T-helper 17 cell (primary cell): ENCODE measurements around the gene SPEG. TPM values are rescaled to one million over a fixed set of nuclear protein-coding genes. Genes with fewer than 3 reads are reported as not detected.
A peak's percentile ranks its signal among the peaks of the same experiment; 100 is the strongest.

Source experiments
- ATAC-seq: fragments of 150-1000 bp; cut with Tn5 transposase; 2 replicates; pipeline ENCODE4 v1.10.0; 2021; ENCODE audit warnings: mild to moderate bottlenecking, moderate library complexity
- DNase-seq, 3 donors: peaks; one replicate each; pipeline versions ENCODE4 v3.0.0 to v3.0.0-alpha.2; 2020 to 2021
- H3K9me3 ChIP-seq: one replicate; pipeline ENCODE4 v1.7.0; 2013; ENCODE audit warnings: low read length, mild to moderate bottlenecking; ENCODE audit not compliant: control insufficient read depth, poor library complexity, severe bottlenecking
- H3K27ac Mint-ChIP-seq: one replicate; pipeline ENCODE4 v1.8.0; 2022; ENCODE audit warnings: mild to moderate bottlenecking, moderate library complexity, mixed read lengths
- H3K27me3 Mint-ChIP-seq: one replicate; pipeline ENCODE4 v1.8.0; 2022; ENCODE audit warnings: mixed read lengths
- H3K36me3 Mint-ChIP-seq: one replicate; pipeline ENCODE4 v1.8.0; 2022; ENCODE audit warnings: low read depth, mixed read lengths
- H3K4me1 Mint-ChIP-seq: one replicate; pipeline ENCODE4 v1.8.0; 2022; ENCODE audit warnings: mild to moderate bottlenecking, mixed read lengths
- H3K4me3 Mint-ChIP-seq: one replicate; pipeline ENCODE4 v1.8.0; 2022; ENCODE audit warnings: mild to moderate bottlenecking, moderate library complexity, mixed read lengths
- total RNA-seq, 4 donors: library from RNA in 2 of 4; stranded (reverse) in 2 of 4; gene quantifications; one replicate each; pipeline ENCODE4 v1.2.3 and lab custom pipeline; 2022 to 2026

The SPEG gene
- total RNA-seq, 2 donors from 2014 or later, result 7.3 to 8.4 TPM

GRCh38 chr2:219480004-219480403 lies 45.4 kb downstream of the SPEG start:
- no peak overlapping the region for H3K4me3 Mint-ChIP-seq
- H3K36me3 Mint-ChIP-seq, result no peaks in the 10 kb centered on the region
- no peak for ATAC-seq
- H3K4me1 Mint-ChIP-seq, result peaks cover 7% of the 10 kb centered on the region
- no peaks in the 10 kb centered on the region for H3K9me3 ChIP-seq
- H3K27ac Mint-ChIP-seq, result no peak overlapping the region
- peaks cover 39% of the 10 kb centered on the region for H3K27me3 Mint-ChIP-seq
- DNase-seq, result no peak

GRCh38 chr2:219482674-219483405 lies 48.2 kb downstream of the SPEG start:
- H3K9me3 ChIP-seq, result no peaks in the 10 kb centered on the region
- Mint-ChIP-seq H3K36me3 (no peaks in the 10 kb centered on the region), H3K4me3 (no peak overlapping the region), H3K27me3 (peaks cover 55% of the 10 kb centered on the region), H3K4me1 (peaks cover 2% of the 10 kb centered on the region), H3K27ac (no peak overlapping the region)
- DNase-seq (no peak), ATAC-seq (no peak)

- H3K36me3 Mint-ChIP-seq, result no peaks in the 10 kb centered on the region
- DNase-seq (no peak), ATAC-seq (peak; percentile 35)
- H3K4me1 Mint-ChIP-seq, result peaks cover 2% of the 10 kb centered on the region
- no peak overlapping the region for H3K27ac Mint-ChIP-seq
- H3K27me3 Mint-ChIP-seq, result peaks cover 61% of the 10 kb centered on the region
- no peaks in the 10 kb centered on the region for H3K9me3 ChIP-seq
- H3K4me3 Mint-ChIP-seq, result peak overlapping the region; percentile 83
Observed at GRCh38 chr2:219483451-219484342, 49.1 kb downstream of the SPEG start.

GRCh38 chr2:219484343-219485200 lies 49.9 kb downstream of the SPEG start:
- Mint-ChIP-seq H3K4me3 (peak overlapping the region; percentile 83), H3K4me1 (peaks cover 2% of the 10 kb centered on the region), H3K27me3 (peaks cover 58% of the 10 kb centered on the region), H3K36me3 (no peaks in the 10 kb centered on the region), H3K27ac (no peak overlapping the region)
- no peaks in the 10 kb centered on the region for H3K9me3 ChIP-seq
- ATAC-seq, result peak; percentile 57
- DNase-seq, result no peak

GRCh38 chr2:219485201-219485580 lies 50.5 kb downstream of the SPEG start:
- peaks cover 2% of the 10 kb centered on the region for H3K4me1 Mint-ChIP-seq
- H3K9me3 ChIP-seq, result no peaks in the 10 kb centered on the region
- ATAC-seq (no peak), DNase-seq (no peak)
- no peak overlapping the region for H3K27ac Mint-ChIP-seq
- peaks cover 58% of the 10 kb centered on the region for H3K27me3 Mint-ChIP-seq
- H3K36me3 Mint-ChIP-seq, result no peaks in the 10 kb centered on the region
- H3K4me3 Mint-ChIP-seq, result peak overlapping the region; percentile 57

GRCh38 chr2:219486380-219486959 lies 51.8 kb downstream of the SPEG start:
- ATAC-seq (no peak), DNase-seq (no peak)
- H3K27me3 Mint-ChIP-seq, result peaks cover 57% of the 10 kb centered on the region
- no peak overlapping the region for H3K27ac Mint-ChIP-seq
- H3K4me1 Mint-ChIP-seq, result peaks cover 2% of the 10 kb centered on the region
- H3K36me3 Mint-ChIP-seq, result no peaks in the 10 kb centered on the region
- H3K4me3 Mint-ChIP-seq, result no peak overlapping the region
- no peaks in the 10 kb centered on the region for H3K9me3 ChIP-seq

- no peak for ATAC-seq
- H3K4me1 Mint-ChIP-seq, result peaks cover 2% of the 10 kb centered on the region
- H3K27ac Mint-ChIP-seq, result no peak overlapping the region
Observed at GRCh38 chr2:219488149-219488843, 53.7 kb downstream of the SPEG start.

GRCh38 chr2:219488844-219489194 lies 54.2 kb downstream of the SPEG start:
- H3K36me3 Mint-ChIP-seq, result peaks cover 3% of the 10 kb centered on the region
- no peak overlapping the region for H3K27ac Mint-ChIP-seq
- H3K4me3 Mint-ChIP-seq, result no peak overlapping the region
- H3K9me3 ChIP-seq, result no peaks in the 10 kb centered on the region
- H3K27me3 Mint-ChIP-seq, result peaks cover 67% of the 10 kb centered on the region
- H3K4me1 Mint-ChIP-seq, result peaks cover 2% of the 10 kb centered on the region
- ATAC-seq (no peak), DNase-seq (no peak)

More at GRCh38 chr2:219488149-219488843, 53.7 kb downstream of the SPEG start:
- peaks cover 3% of the 10 kb centered on the region for H3K36me3 Mint-ChIP-seq
- no peak for DNase-seq
- no peak overlapping the region for H3K4me3 Mint-ChIP-seq
- H3K9me3 ChIP-seq, result no peaks in the 10 kb centered on the region
- peaks cover 62% of the 10 kb centered on the region for H3K27me3 Mint-ChIP-seq

GRCh38 chr2:219489315-219489714 lies 54.7 kb downstream of the SPEG start:
- Mint-ChIP-seq H3K36me3 (peaks cover 3% of the 10 kb centered on the region), H3K4me1 (no peaks in the 10 kb centered on the region), H3K4me3 (no peak overlapping the region), H3K27ac (no peak overlapping the region), H3K27me3 (peaks cover 67% of the 10 kb centered on the region)
- no peaks in the 10 kb centered on the region for H3K9me3 ChIP-seq
- DNase-seq, result no peak
- no peak for ATAC-seq

- H3K27ac Mint-ChIP-seq, result no peak overlapping the region
- peaks cover 75% of the 10 kb centered on the region for H3K27me3 Mint-ChIP-seq
- no peak overlapping the region for H3K4me3 Mint-ChIP-seq
- no peaks in the 10 kb centered on the region for H3K9me3 ChIP-seq
- no peaks in the 10 kb centered on the region for H3K4me1 Mint-ChIP-seq
- ATAC-seq (no peak), DNase-seq (no peak)
- H3K36me3 Mint-ChIP-seq, result peaks cover 3% of the 10 kb centered on the region
Observed at GRCh38 chr2:219490186-219490585, 55.5 kb downstream of the SPEG start.

GRCh38 chr2:219490600-219491130 lies 56.0 kb downstream of the SPEG start:
- no peak overlapping the region for H3K4me3 Mint-ChIP-seq
- no peaks in the 10 kb centered on the region for H3K4me1 Mint-ChIP-seq
- no peaks in the 10 kb centered on the region for H3K9me3 ChIP-seq
- DNase-seq, result no peak
- ATAC-seq, result no peak
- peaks cover 3% of the 10 kb centered on the region for H3K36me3 Mint-ChIP-seq
- H3K27me3 Mint-ChIP-seq, result peaks cover 79% of the 10 kb centered on the region
- no peak overlapping the region for H3K27ac Mint-ChIP-seq

GRCh38 chr2:219491278-219491963 lies 56.8 kb downstream of the SPEG start:
- H3K27ac Mint-ChIP-seq, result no peak overlapping the region
- H3K4me3 Mint-ChIP-seq, result no peak overlapping the region
- H3K9me3 ChIP-seq, result no peaks in the 10 kb centered on the region
- peaks cover 79% of the 10 kb centered on the region for H3K27me3 Mint-ChIP-seq
- H3K36me3 Mint-ChIP-seq, result peaks cover 3% of the 10 kb centered on the region
- no peak for DNase-seq
- no peak for ATAC-seq
- H3K4me1 Mint-ChIP-seq, result peaks cover 1% of the 10 kb centered on the region
